ENCODE data around the gene KIF16B.

GRCh38 chr20:16620961-16621360 is 47.7 kb upstream of the KIF16B start:
- TF ChIP-seq CTCF (IDR thresholded peaks at IDR 0.05; ENCODE audit: low read depth, low read length) (no peak), EZH2phosphoT487 (IDR thresholded peaks at IDR 0.05; ENCODE audit: low read depth) (no peak)
